IPS-18a (cell line): Measurements from ENCODE around the gene RBMS1.
"Not testable (repeated sequence)": the region's sequence is repeated elsewhere in the genome, so short reads cannot be mapped to it uniquely, and the experiment has no call there.

Source experiments
- H3K27ac ChIP-seq: one replicate; pipeline ENCODE4 v1.5.1; 2013; ENCODE audit warnings: low read length
- H3K27me3 ChIP-seq: one replicate; pipeline ENCODE4 v1.6.1; 2013; ENCODE audit warnings: mild to moderate bottlenecking, low read length; ENCODE audit not compliant: control insufficient read depth, insufficient read depth
- H3K36me3 ChIP-seq: one replicate; pipeline ENCODE4 v1.6.1; 2013; ENCODE audit warnings: low read depth, low read length; ENCODE audit not compliant: control insufficient read depth
- H3K4me1 ChIP-seq: one replicate; pipeline ENCODE4 v1.6.1; 2013; ENCODE audit warnings: low read depth, low read length; ENCODE audit not compliant: control insufficient read depth
- H3K4me3 ChIP-seq: one replicate; pipeline ENCODE4 v1.5.1; 2013; ENCODE audit warnings: low read length
- H3K9ac ChIP-seq: one replicate; pipeline ENCODE4 v1.6.1; 2013; ENCODE audit warnings: mild to moderate bottlenecking, low read length, moderate library complexity
- H3K9me3 ChIP-seq: one replicate; pipeline ENCODE4 v1.6.1; 2013; ENCODE audit warnings: low read depth, low read length; ENCODE audit not compliant: control insufficient read depth

The RBMS1 gene

DNA sequence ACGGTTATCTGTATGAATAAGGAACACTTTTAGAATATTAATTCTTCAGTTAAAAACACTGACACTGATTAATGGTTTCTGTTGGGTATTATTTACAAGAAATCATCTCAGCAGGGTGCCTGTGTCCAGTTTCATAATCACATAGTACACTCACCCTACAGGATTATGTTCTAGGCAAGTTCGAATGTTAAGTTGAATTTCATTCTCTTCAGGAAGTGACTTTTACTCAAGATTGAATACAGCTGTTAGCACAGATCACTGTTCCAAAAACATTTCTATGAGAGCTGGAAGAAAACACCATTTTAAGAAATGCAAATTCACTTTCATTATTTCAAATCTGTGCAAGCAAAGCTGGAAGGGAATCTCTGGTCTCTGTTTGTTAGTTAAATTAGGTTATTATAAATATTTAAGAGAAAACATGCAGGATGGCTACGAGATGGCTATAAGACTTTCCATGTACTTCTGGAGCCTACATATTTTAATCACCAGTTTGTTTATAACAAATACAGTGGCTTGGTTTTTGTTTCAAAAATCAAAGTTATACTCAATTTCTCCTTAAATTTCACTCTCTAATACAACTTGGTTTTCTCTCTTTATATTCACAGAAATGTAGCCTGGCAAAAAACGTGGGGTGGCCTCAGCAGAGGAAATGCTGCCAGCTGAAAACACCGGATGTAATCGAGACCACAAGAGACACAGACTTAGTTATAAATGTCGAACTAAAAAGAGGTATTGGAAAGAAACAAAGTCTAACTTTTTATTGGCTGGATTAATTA is 65.8 kb downstream of the RBMS1 start:
- no peaks in the 10 kb centered on the region for H3K4me1 ChIP-seq
- no peak overlapping the region for H3K27ac ChIP-seq
- no peaks in the 10 kb centered on the region for H3K36me3 ChIP-seq
- no peaks in the 10 kb centered on the region for H3K27me3 ChIP-seq
- H3K9me3 ChIP-seq: peaks cover 3% of the 10 kb centered on the region
- H3K9ac ChIP-seq: no peak overlapping the region
- no peak overlapping the region for H3K4me3 ChIP-seq

- Histone ChIP-seq H3K36me3 (no peaks in the 10 kb centered on the region), H3K9ac (no peak overlapping the region), H3K9me3 (peaks cover 3% of the 10 kb centered on the region), H3K27me3 (no peaks in the 10 kb centered on the region), H3K27ac (no peak overlapping the region), H3K4me3 (no peak overlapping the region), H3K4me1 (no peaks in the 10 kb centered on the region)
Measured at GRCh38 chr2:160426604-160427003, 67.0 kb downstream of the RBMS1 start.

DNA sequence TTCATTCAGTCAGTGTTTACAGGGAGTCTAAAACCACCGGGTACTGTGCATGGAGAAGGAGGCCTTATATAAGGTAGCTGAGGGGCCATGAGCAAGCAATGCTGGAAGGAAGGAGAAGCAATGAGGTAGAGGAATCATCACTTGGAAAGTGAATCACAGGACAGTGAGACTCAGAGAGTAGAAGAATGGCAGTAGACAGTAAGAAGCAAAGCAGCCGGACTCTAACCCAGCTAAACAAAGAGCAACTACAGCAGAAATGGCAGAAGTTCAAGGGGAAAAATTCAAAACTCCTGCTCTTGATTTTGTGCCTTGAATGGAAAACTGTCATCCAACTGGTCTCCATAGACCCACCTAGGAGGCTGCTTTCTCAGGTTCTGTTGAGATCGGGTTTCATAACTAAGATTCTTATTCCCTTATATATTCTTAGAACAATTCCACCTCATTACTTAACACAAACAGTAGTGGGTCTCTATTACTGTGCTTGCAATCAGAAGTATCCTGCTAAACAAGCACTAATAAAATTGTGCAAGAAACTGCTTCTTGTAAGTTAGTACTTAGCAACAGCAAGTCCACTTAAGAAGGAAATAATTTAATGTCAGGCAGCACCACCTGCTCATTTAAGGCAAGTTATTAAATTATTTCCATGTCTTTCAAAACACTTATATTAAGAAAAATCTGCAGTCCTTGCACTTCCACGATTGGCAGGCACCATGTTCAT is 68.0 kb downstream of the RBMS1 start:
- Histone ChIP-seq H3K27ac (no peak overlapping the region), H3K4me1 (no peaks in the 10 kb centered on the region), H3K4me3 (no peak overlapping the region), H3K36me3 (no peaks in the 10 kb centered on the region), H3K27me3 (no peaks in the 10 kb centered on the region), H3K9me3 (peaks cover 3% of the 10 kb centered on the region), H3K9ac (no peak overlapping the region)

- Histone ChIP-seq H3K4me1 (peaks cover 7% of the 10 kb centered on the region), H3K27ac (no peak overlapping the region)
Measured at GRCh38 chr2:160423126-160423525, 70.5 kb downstream of the RBMS1 start.

GRCh38 chr2:160421646-160422501 is 71.7 kb downstream of the RBMS1 start:
- not testable (repeated sequence) for H3K36me3 ChIP-seq, H3K4me3 ChIP-seq, H3K27ac ChIP-seq, H3K9me3 ChIP-seq, H3K27me3 ChIP-seq, H3K9ac ChIP-seq
- peaks cover 15% of the 10 kb centered on the region for H3K4me1 ChIP-seq

More at GRCh38 chr2:160423126-160423525, 70.5 kb downstream of the RBMS1 start:
- Histone ChIP-seq H3K9ac (no peak overlapping the region), H3K27me3 (no peaks in the 10 kb centered on the region), H3K4me3 (no peak overlapping the region), H3K9me3 (no peaks in the 10 kb centered on the region), H3K36me3 (no peaks in the 10 kb centered on the region)

DNA sequence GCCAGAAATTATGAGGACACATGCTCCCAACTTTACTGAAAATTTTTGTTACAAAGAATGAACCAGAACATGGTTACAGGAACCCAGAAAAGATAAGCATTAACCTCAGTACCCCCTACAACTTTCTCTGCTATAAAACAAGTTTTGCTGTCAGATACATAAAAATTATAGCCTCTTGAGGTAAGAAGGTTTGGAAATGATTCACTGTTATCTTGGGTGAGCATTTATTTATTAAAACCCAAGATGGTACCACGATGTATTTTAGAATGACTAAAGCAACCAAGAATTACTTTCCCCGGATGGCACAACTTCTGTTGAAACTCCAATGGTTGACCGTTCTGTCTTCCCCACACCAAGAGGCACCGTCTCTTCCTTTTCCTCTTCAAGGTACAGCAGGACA is 72.9 kb downstream of the RBMS1 start:
- Histone ChIP-seq H3K4me1 (peaks cover 15% of the 10 kb centered on the region), H3K36me3 (no peaks in the 10 kb centered on the region), H3K4me3 (no peak overlapping the region), H3K9ac (no peak overlapping the region), H3K27ac (no peak overlapping the region), H3K9me3 (no peaks in the 10 kb centered on the region), H3K27me3 (no peaks in the 10 kb centered on the region)

DNA sequence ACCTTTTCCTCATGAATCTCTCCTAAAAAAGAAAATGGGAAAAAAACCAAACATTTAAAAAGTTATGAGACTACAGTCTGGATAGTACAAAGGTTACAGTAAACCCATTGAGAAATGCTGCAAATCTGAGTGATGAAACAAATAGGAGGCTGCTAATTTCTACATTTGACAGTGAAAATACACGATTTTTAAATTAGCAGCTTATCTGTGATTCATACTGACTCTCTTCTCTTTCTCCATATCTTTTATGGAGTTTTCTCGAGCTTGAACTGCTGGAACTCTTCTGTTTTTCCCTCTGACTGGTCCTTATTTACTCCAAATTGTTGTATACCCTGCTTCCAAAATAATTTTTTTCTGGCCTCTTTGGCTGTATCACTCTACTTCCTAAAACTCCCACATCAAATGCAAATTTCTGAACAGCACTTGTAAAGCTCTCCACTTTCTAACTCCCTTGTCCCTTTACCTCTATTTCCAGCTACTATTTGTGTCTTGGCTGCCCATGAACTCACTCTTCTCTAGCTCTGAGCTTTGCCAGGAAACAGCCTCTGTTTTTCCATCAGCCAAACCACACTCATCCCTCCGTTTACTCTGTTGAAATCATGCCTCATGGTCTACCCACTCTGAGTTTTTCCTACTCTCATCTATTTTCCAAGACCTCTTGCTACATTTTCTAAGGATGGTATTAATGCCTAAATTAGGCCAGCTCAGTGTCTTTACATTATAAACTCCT is 73.7 kb downstream of the RBMS1 start:
- no peak overlapping the region for H3K27ac ChIP-seq
- H3K4me1 ChIP-seq: peaks cover 15% of the 10 kb centered on the region
- no peaks in the 10 kb centered on the region for H3K9me3 ChIP-seq
- H3K36me3 ChIP-seq: no peaks in the 10 kb centered on the region
- H3K9ac ChIP-seq: no peak overlapping the region
- no peak overlapping the region for H3K4me3 ChIP-seq
- no peaks in the 10 kb centered on the region for H3K27me3 ChIP-seq

DNA sequence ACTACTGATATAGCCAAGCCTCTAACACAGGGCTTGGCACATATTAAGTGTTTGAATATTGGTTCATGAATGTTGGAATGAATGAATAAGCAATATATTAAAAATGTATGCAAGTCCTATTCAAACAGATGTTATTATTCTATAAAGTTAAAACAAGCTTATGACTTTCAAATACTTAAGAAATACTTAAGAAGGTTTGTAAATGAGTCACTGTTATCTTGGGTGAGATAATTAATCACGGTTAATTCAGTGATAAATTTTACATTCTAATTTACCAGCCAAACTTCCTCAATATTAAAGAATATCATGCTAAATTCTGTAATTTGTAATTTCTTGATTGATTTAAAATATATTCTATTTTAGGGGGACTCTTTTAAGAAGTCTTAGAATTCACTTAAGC is 74.8 kb downstream of the RBMS1 start:
- no peak overlapping the region for H3K9ac ChIP-seq
- H3K4me1 ChIP-seq: peaks cover 15% of the 10 kb centered on the region
- H3K27me3 ChIP-seq: no peaks in the 10 kb centered on the region
- no peak overlapping the region for H3K27ac ChIP-seq
- H3K9me3 ChIP-seq: no peaks in the 10 kb centered on the region
- H3K36me3 ChIP-seq: no peaks in the 10 kb centered on the region
- no peak overlapping the region for H3K4me3 ChIP-seq

GRCh38 chr2:160418398-160418765 is 75.2 kb downstream of the RBMS1 start:
- no peak overlapping the region for H3K4me3 ChIP-seq
- no peaks in the 10 kb centered on the region for H3K27me3 ChIP-seq
- H3K4me1 ChIP-seq: peaks cover 15% of the 10 kb centered on the region
- H3K9me3 ChIP-seq: no peaks in the 10 kb centered on the region
- H3K9ac ChIP-seq: no peak overlapping the region
- H3K36me3 ChIP-seq: no peaks in the 10 kb centered on the region
- H3K27ac ChIP-seq: no peak overlapping the region

DNA sequence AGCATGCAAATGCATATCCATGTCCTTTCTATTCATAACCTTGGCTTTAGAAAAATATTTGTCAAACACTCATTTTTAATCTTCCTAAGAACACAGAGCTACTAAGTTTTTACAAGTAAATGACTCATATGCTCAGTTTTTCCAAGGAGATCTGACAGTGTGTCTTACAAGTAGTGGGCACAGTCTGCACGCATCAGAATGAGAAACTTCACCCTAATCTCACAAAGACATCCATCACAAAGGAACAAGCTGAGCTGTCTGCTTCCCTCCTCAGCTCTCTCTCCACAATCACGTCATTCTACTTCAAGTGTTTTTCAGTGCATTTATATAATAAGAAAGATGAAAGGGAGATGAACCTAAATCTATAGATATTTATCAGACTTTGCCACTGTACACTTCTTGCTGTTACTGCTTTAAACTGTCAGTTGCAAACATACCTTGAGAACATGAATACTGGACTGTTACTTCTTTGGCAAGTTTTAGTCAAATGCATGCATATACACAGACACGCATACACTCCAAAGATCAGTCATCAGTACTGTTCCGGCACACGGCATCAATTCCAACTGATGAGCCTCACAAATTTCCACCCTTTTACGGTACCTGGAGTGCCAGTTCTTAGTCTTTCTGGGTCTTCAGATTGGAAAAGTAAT is 75.7 kb downstream of the RBMS1 start:
- no peak overlapping the region for H3K4me3 ChIP-seq
- no peaks in the 10 kb centered on the region for H3K36me3 ChIP-seq
- peaks cover 15% of the 10 kb centered on the region for H3K4me1 ChIP-seq
- H3K9me3 ChIP-seq: no peaks in the 10 kb centered on the region
- H3K27ac ChIP-seq: no peak overlapping the region
- H3K9ac ChIP-seq: no peak overlapping the region
- no peaks in the 10 kb centered on the region for H3K27me3 ChIP-seq
